Activated T-cell treated with anti-CD3 and anti-CD28 coated beads, Interleukin-2, amount 50 U/mL, for 72 hours (primary cell): ENCODE results near the gene CFAP92. TPM values are rescaled to one million over a fixed set of nuclear protein-coding genes. Genes with fewer than 3 reads are reported as not detected.

ENCODE experiments used
- ATAC-seq, 2 donors: fragments of 150-1000 bp; cut with Tn5 transposase; replicated peaks in 1 of 2; 2 replicates each; pipeline ENCODE4 v1.10.0; 2021; ENCODE audit warnings: moderate library complexity in 2 of 2, mild to moderate bottlenecking in 1 of 2
- DNase-seq, 2 donors: peaks; one replicate each; pipeline ENCODE4 v3.0.0; 2021 to 2022; ENCODE audit warnings: mixed read lengths in 1 of 2
- H3K27ac Mint-ChIP-seq: one replicate; pipeline ENCODE4 v1.8.0; 2022; ENCODE audit warnings: mild to moderate bottlenecking, moderate library complexity, mixed read lengths
- H3K27me3 Mint-ChIP-seq: one replicate; pipeline ENCODE4 v1.8.0; 2022; ENCODE audit warnings: low read depth, mixed read lengths
- H3K36me3 Mint-ChIP-seq, 2 donors: one replicate each; pipeline ENCODE4 v1.8.0; 2022; ENCODE audit warnings: mixed read lengths in 2 of 2, mild to moderate bottlenecking in 1 of 2; ENCODE audit not compliant: insufficient read depth in 2 of 2
- H3K4me1 Mint-ChIP-seq: one replicate; pipeline ENCODE4 v1.8.0; 2022; ENCODE audit warnings: low read depth, mixed read lengths
- H3K4me3 Mint-ChIP-seq, 2 donors: one replicate each; pipeline ENCODE4 v1.8.0; 2022; ENCODE audit warnings: mild to moderate bottlenecking in 2 of 2, mixed read lengths in 2 of 2, moderate library complexity in 2 of 2
- H3K9me3 Mint-ChIP-seq, 2 donors: one replicate each; pipeline ENCODE4 v1.8.0; 2022; ENCODE audit warnings: mixed read lengths in 2 of 2
- total RNA-seq, 2 donors: library from RNA; stranded (reverse); gene quantifications; one replicate each; pipeline ENCODE4 v1.2.3, GENCODE V29; 2022

The CFAP92 gene
- total RNA-seq, 2 donors from 2014 or later: 1.1 TPM

GRCh38 chr3:129021140-129021551, 27.3 kb upstream of the CFAP92 start:
- no peak overlapping the region for H3K4me3 Mint-ChIP-seq
- peaks cover 19% of the 10 kb centered on the region for H3K4me1 Mint-ChIP-seq
- DNase-seq (no peak), ATAC-seq (no peak)
- H3K27me3 Mint-ChIP-seq: no peaks in the 10 kb centered on the region
- no peaks in the 10 kb centered on the region for H3K9me3 Mint-ChIP-seq
- H3K36me3 Mint-ChIP-seq: no peaks in the 10 kb centered on the region
- H3K27ac Mint-ChIP-seq: no peak overlapping the region

GRCh38 chr3:129020691-129021090, 26.8 kb upstream of the CFAP92 start:
- Mint-ChIP-seq H3K9me3 (no peaks in the 10 kb centered on the region), H3K27me3 (no peaks in the 10 kb centered on the region), H3K4me3 (no peak overlapping the region), H3K4me1 (peaks cover 20% of the 10 kb centered on the region), H3K27ac (no peak overlapping the region), H3K36me3 (no peaks in the 10 kb centered on the region)
- no peak for ATAC-seq
- no peak for DNase-seq

- Mint-ChIP-seq H3K27ac (no peak overlapping the region), H3K4me1 (peaks cover 32% of the 10 kb centered on the region), H3K36me3 (no peaks in the 10 kb centered on the region), H3K9me3 (no peaks in the 10 kb centered on the region), H3K4me3 (no peak overlapping the region), H3K27me3 (no peaks in the 10 kb centered on the region)
- no peak for ATAC-seq
- DNase-seq: no peak
Observed at GRCh38 chr3:129019266-129019665, 25.4 kb upstream of the CFAP92 start.

- no peak overlapping the region for H3K27ac Mint-ChIP-seq
- peaks cover 32% of the 10 kb centered on the region for H3K4me1 Mint-ChIP-seq
- ATAC-seq (no peak), DNase-seq (no peak)
- no peaks in the 10 kb centered on the region for H3K9me3 Mint-ChIP-seq
- no peak overlapping the region for H3K4me3 Mint-ChIP-seq
- no peaks in the 10 kb centered on the region for H3K36me3 Mint-ChIP-seq
- H3K27me3 Mint-ChIP-seq: no peaks in the 10 kb centered on the region
Observed at GRCh38 chr3:129018751-129019150, 24.9 kb upstream of the CFAP92 start.

- DNase-seq: no peak
- H3K27ac Mint-ChIP-seq: no peak overlapping the region
- H3K36me3 Mint-ChIP-seq: no peaks in the 10 kb centered on the region
- no peaks in the 10 kb centered on the region for H3K9me3 Mint-ChIP-seq
- no peak overlapping the region for H3K4me3 Mint-ChIP-seq
- peaks cover 36% of the 10 kb centered on the region for H3K4me1 Mint-ChIP-seq
- ATAC-seq: no peak
- H3K27me3 Mint-ChIP-seq: no peaks in the 10 kb centered on the region
Observed at GRCh38 chr3:129018271-129018670, 24.4 kb upstream of the CFAP92 start.

GRCh38 chr3:129017484-129017899, 23.6 kb upstream of the CFAP92 start:
- Mint-ChIP-seq H3K36me3 (no peaks in the 10 kb centered on the region), H3K27me3 (no peaks in the 10 kb centered on the region), H3K27ac (no peak overlapping the region), H3K4me3 (peak overlapping the region; percentile 19 to 33), H3K9me3 (no peaks in the 10 kb centered on the region), H3K4me1 (peaks cover 36% of the 10 kb centered on the region)
- ATAC-seq: no peak
- DNase-seq: no peak

- Mint-ChIP-seq H3K4me1 (peaks cover 36% of the 10 kb centered on the region), H3K9me3 (no peaks in the 10 kb centered on the region), H3K4me3 (peak overlapping the region; percentile 85 to 87), H3K27me3 (no peaks in the 10 kb centered on the region), H3K36me3 (no peaks in the 10 kb centered on the region), H3K27ac (peak overlapping the region; percentile 35)
- DNase-seq (peak in 1 of 2 donors; percentile 20), ATAC-seq (peak in 1 of 2 donors; percentile 8)
Observed at GRCh38 chr3:129016720-129017483, 23.0 kb upstream of the CFAP92 start.

- peak; percentile 79 to 83 for ATAC-seq
- no peaks in the 10 kb centered on the region for H3K9me3 Mint-ChIP-seq
- peak overlapping the region; percentile 99 for H3K27ac Mint-ChIP-seq
- no peaks in the 10 kb centered on the region for H3K36me3 Mint-ChIP-seq
- peak overlapping the region; percentile 85 to 87 for H3K4me3 Mint-ChIP-seq
- DNase-seq: peak; percentile 56 to 65
- H3K4me1 Mint-ChIP-seq: peaks cover 36% of the 10 kb centered on the region
- H3K27me3 Mint-ChIP-seq: no peaks in the 10 kb centered on the region
Observed at GRCh38 chr3:129016356-129016719, 22.5 kb upstream of the CFAP92 start.

- peak overlapping the region; percentile 99 for H3K27ac Mint-ChIP-seq
- peak overlapping the region; percentile 85 to 87 for H3K4me3 Mint-ChIP-seq
- DNase-seq (peak; percentile 46 to 49), ATAC-seq (peak; percentile 70 to 75)
- H3K36me3 Mint-ChIP-seq: no peaks in the 10 kb centered on the region
- no peaks in the 10 kb centered on the region for H3K9me3 Mint-ChIP-seq
- H3K27me3 Mint-ChIP-seq: no peaks in the 10 kb centered on the region
- H3K4me1 Mint-ChIP-seq: peaks cover 36% of the 10 kb centered on the region
Observed at GRCh38 chr3:129015388-129016105, 21.7 kb upstream of the CFAP92 start.

- Mint-ChIP-seq H3K4me3 (peak overlapping the region; percentile 32 to 87), H3K27me3 (no peaks in the 10 kb centered on the region), H3K9me3 (no peaks in the 10 kb centered on the region), H3K4me1 (peaks cover 36% of the 10 kb centered on the region), H3K36me3 (no peaks in the 10 kb centered on the region), H3K27ac (peak overlapping the region; percentile 15)
- ATAC-seq (no peak), DNase-seq (no peak)
Observed at GRCh38 chr3:129014793-129015345, 21.0 kb upstream of the CFAP92 start.

- Mint-ChIP-seq H3K36me3 (no peaks in the 10 kb centered on the region), H3K9me3 (no peaks in the 10 kb centered on the region), H3K4me3 (no peak overlapping the region), H3K27me3 (no peaks in the 10 kb centered on the region), H3K27ac (no peak overlapping the region), H3K4me1 (peaks cover 36% of the 10 kb centered on the region)
- DNase-seq: no peak
- no peak for ATAC-seq
Observed at GRCh38 chr3:129014148-129014547, 20.3 kb upstream of the CFAP92 start.

GRCh38 chr3:129013491-129013891, 19.6 kb upstream of the CFAP92 start:
- Mint-ChIP-seq H3K9me3 (no peaks in the 10 kb centered on the region), H3K4me1 (peaks cover 36% of the 10 kb centered on the region), H3K27me3 (no peaks in the 10 kb centered on the region), H3K36me3 (no peaks in the 10 kb centered on the region), H3K27ac (no peak overlapping the region), H3K4me3 (no peak overlapping the region)
- ATAC-seq (no peak), DNase-seq (no peak)

GRCh38 chr3:129010310-129010956, 16.6 kb upstream of the CFAP92 start:
- DNase-seq (no peak), ATAC-seq (no peak)
- no peak overlapping the region for H3K27ac Mint-ChIP-seq
- no peaks in the 10 kb centered on the region for H3K36me3 Mint-ChIP-seq
- H3K27me3 Mint-ChIP-seq: no peaks in the 10 kb centered on the region
- no peaks in the 10 kb centered on the region for H3K9me3 Mint-ChIP-seq
- no peak overlapping the region for H3K4me3 Mint-ChIP-seq
- peaks cover 16% of the 10 kb centered on the region for H3K4me1 Mint-ChIP-seq
